CD4-positive, alpha-beta memory T cell (primary cell): ENCODE measurements around the gene MADD. TPM values are rescaled to one million over a fixed set of nuclear protein-coding genes. Genes with fewer than 3 reads are reported as not detected.
A peak's percentile ranks its signal among the peaks of the same experiment; 100 is the strongest.
"Not testable (repeated sequence)": the region's sequence is repeated elsewhere in the genome, so short reads cannot be mapped to it uniquely, and the experiment has no call there.

Experiments used
- CTCF ChIA-PET: fragments of 350-600 bp; sonication (Branson Sonifier 250); formaldehyde crosslinking; loops from one replicate; lab custom pipeline; 2021; ENCODE audit warnings: inconsistent platforms; ENCODE audit not compliant: partially characterized antibody; lab: Charles Lee
- POLR2A ChIA-PET: fragments of 350-600 bp; sonication (Branson Sonifier 250); formaldehyde crosslinking; loops from one replicate; lab custom pipeline; 2021; ENCODE audit not compliant: partially characterized antibody; lab: Charles Lee
- DNase-seq, 5 donors: peaks; one replicate each; pipeline versions ENCODE4 v3.0.0 to v3.0.0-alpha.2; 2020 to 2022; ENCODE audit warnings: mixed read lengths in 1 of 5
- H3K27ac ChIP-seq: one replicate; pipeline ENCODE4 v1.7.0; 2013; ENCODE audit warnings: low read depth, low read length
- H3K27me3 ChIP-seq: 2 replicates; pipeline ENCODE4 v1.7.0; 2013; ENCODE audit warnings: mild to moderate bottlenecking, low read length, moderate library complexity; ENCODE audit not compliant: insufficient read depth
- H3K36me3 ChIP-seq: 2 replicates; pipeline ENCODE4 v1.7.0; 2013; ENCODE audit warnings: mild to moderate bottlenecking, low read length, moderate library complexity; ENCODE audit not compliant: insufficient read depth
- H3K4me1 ChIP-seq: 2 replicates; pipeline ENCODE4 v1.7.0; 2013; ENCODE audit warnings: mild to moderate bottlenecking, low read length, moderate library complexity; ENCODE audit not compliant: insufficient read depth
- H3K4me3 ChIP-seq, 2 donors: one replicate each; pipeline ENCODE4 v1.7.0; 2013; ENCODE audit warnings: low read length in 2 of 2, mild to moderate bottlenecking in 1 of 2
- H3K9me3 ChIP-seq, 2 donors: one replicate each; pipeline ENCODE4 v1.7.0; 2013; ENCODE audit warnings: low read length in 2 of 2, control low read depth in 1 of 2; ENCODE audit not compliant: control insufficient read depth in 1 of 2
- H3K27ac Mint-ChIP-seq, 7 donors: one replicate each; pipeline ENCODE4 v1.8.0; 2020 to 2021; ENCODE audit warnings: mixed read lengths in 7 of 7, mild to moderate bottlenecking in 6 of 7, inconsistent platforms in 3 of 7, moderate library complexity in 3 of 7
- H3K27me3 Mint-ChIP-seq, 2 donors: one replicate each; pipeline ENCODE4 v1.8.0; 2020 to 2021; ENCODE audit warnings: mixed read lengths in 2 of 2
- H3K36me3 Mint-ChIP-seq, 2 donors: one replicate each; pipeline ENCODE4 v1.8.0; 2020 to 2021; ENCODE audit warnings: mixed read lengths in 2 of 2, inconsistent platforms in 1 of 2, mild to moderate bottlenecking in 1 of 2
- H3K4me1 Mint-ChIP-seq, 4 donors: one replicate each; pipeline ENCODE4 v1.8.0; 2020 to 2021; ENCODE audit warnings: mixed read lengths in 4 of 4, mild to moderate bottlenecking in 1 of 4
- H3K4me3 Mint-ChIP-seq, 8 donors: one replicate each; pipeline ENCODE4 v1.8.0; 2020 to 2021; ENCODE audit warnings: mixed read lengths in 8 of 8, mild to moderate bottlenecking in 7 of 8, moderate library complexity in 6 of 8, inconsistent platforms in 3 of 8
- H3K9me3 Mint-ChIP-seq, 8 donors: one replicate each; pipeline ENCODE4 v1.8.0; 2020 to 2021; ENCODE audit warnings: mixed read lengths in 8 of 8, mild to moderate bottlenecking in 5 of 8, inconsistent platforms in 3 of 8, moderate library complexity in 1 of 8
- intact Hi-C: fragments of 100-400 bp; cut with micrococcal nuclease; formaldehyde crosslinking; loops from one replicate; pipeline ENCODE4 v1.15.1; 2023
- polyA plus RNA-seq, 2 donors: library from polyadenylated mRNA; unstranded; fragments of 300-500 nt; fragmentation: Illumina TruSeq; gene quantifications; one replicate each; pipeline ENCODE4 v1.2.3, GENCODE V29; 2021
- total RNA-seq, 2 experiments: library from RNA; stranded (reverse); gene quantifications; one replicate each; pipeline ENCODE4 v1.2.3, GENCODE V29; 2021

Gene MADD
- total and polyA plus RNA-seq, 4 experiments from 2014 or later = 19.3 to 119 (median 75.3) TPM

GRCh38 chr11:47334699-47335411 lies 64.9 kb downstream of the MADD start:
- H3K4me1 ChIP-seq, H3K27ac ChIP-seq, H3K4me3 Mint-ChIP-seq, H3K4me3 ChIP-seq, H3K27me3 Mint-ChIP-seq, H3K9me3 ChIP-seq, H3K9me3 Mint-ChIP-seq, H3K27me3 ChIP-seq, H3K36me3 ChIP-seq, H3K27ac Mint-ChIP-seq, intact Hi-C loops, H3K36me3 Mint-ChIP-seq, POLR2A ChIA-PET, H3K4me1 Mint-ChIP-seq: not testable (repeated sequence)
- CTCF ChIA-PET = interaction anchor here (0.6 kb wide), 1 partner anchor 711 kb away, joined by 3 read pairs; no protein-coding TSS in a partner anchor
- peak in 1 of 5 donors; percentile 7 for DNase-seq

- no peaks in the 10 kb centered on the region for H3K9me3 ChIP-seq
- CTCF ChIA-PET = interaction anchor here (0.6 kb wide), 1 partner anchor 711 kb away, joined by 3 read pairs; no protein-coding TSS in a partner anchor
- DNase-seq = peak in 1 of 5 donors; percentile 24
- H3K36me3 Mint-ChIP-seq = peaks cover 0 to 5% of the 10 kb centered on the region in 2 donors
- POLR2A ChIA-PET = no interaction called here
- no peaks in the 10 kb centered on the region for H3K4me1 Mint-ChIP-seq
- no peak overlapping the region for H3K27ac Mint-ChIP-seq
- no peaks in the 10 kb centered on the region for H3K4me1 ChIP-seq
- no peak overlapping the region for H3K4me3 Mint-ChIP-seq
- no peak overlapping the region for H3K27ac ChIP-seq
- no peaks in the 10 kb centered on the region for H3K27me3 ChIP-seq
- H3K36me3 ChIP-seq = no peaks in the 10 kb centered on the region
- no peaks in the 10 kb centered on the region for H3K27me3 Mint-ChIP-seq
- peaks cover 0 to 2% (median 0%) of the 10 kb centered on the region in 8 donors for H3K9me3 Mint-ChIP-seq
- intact Hi-C loops = no loop called here
- H3K4me3 ChIP-seq = no peak overlapping the region
These were observed 65.8 kb downstream of the MADD start for GRCh38 chr11:47335733-47336132.

- Mint-ChIP-seq H3K4me3 (no peak overlapping the region), H3K9me3 (peaks cover 0 to 2% (median 0%) of the 10 kb centered on the region in 8 donors), H3K36me3 (no peaks in the 10 kb centered on the region), H3K4me1 (peaks cover 0 to under 1% (median 0%) of the 10 kb centered on the region in 4 donors), H3K27ac (no peak overlapping the region), H3K27me3 (no peaks in the 10 kb centered on the region)
- Histone ChIP-seq H3K4me1 (no peaks in the 10 kb centered on the region), H3K4me3 (no peak overlapping the region), H3K9me3 (no peaks in the 10 kb centered on the region), H3K36me3 (no peaks in the 10 kb centered on the region), H3K27ac (no peak overlapping the region), H3K27me3 (no peaks in the 10 kb centered on the region)
- POLR2A ChIA-PET = no interaction called here
- DNase-seq = no peak
- intact Hi-C loops = no loop called here
- CTCF ChIA-PET = interaction anchor here (0.6 kb wide), 1 partner anchor 882 kb away, joined by 3 read pairs; no protein-coding TSS in a partner anchor
These were observed 66.7 kb downstream of the MADD start for GRCh38 chr11:47336595-47336994.

GRCh38 chr11:47337229-47337924 lies 67.4 kb downstream of the MADD start:
- H3K36me3 ChIP-seq = no peaks in the 10 kb centered on the region
- CTCF ChIA-PET = interaction anchor here (0.5 to 0.6 kb wide), 2 partner anchors 34 to 882 kb away, joined by 3 read pairs; no protein-coding TSS in a partner anchor
- Mint-ChIP-seq H3K27ac (no peak overlapping the region), H3K4me3 (no peak overlapping the region), H3K4me1 (peaks cover 0 to 2% (median 0%) of the 10 kb centered on the region in 4 donors), H3K9me3 (peaks cover 0 to 2% (median 0%) of the 10 kb centered on the region in 8 donors), H3K36me3 (no peaks in the 10 kb centered on the region), H3K27me3 (no peaks in the 10 kb centered on the region)
- no peaks in the 10 kb centered on the region for H3K4me1 ChIP-seq
- intact Hi-C loops = no loop called here
- POLR2A ChIA-PET = no interaction called here
- no peak overlapping the region for H3K4me3 ChIP-seq
- DNase-seq = peak in 1 of 5 donors; percentile 15
- H3K27ac ChIP-seq = no peak overlapping the region
- H3K9me3 ChIP-seq = no peaks in the 10 kb centered on the region
- no peaks in the 10 kb centered on the region for H3K27me3 ChIP-seq

GRCh38 chr11:47338396-47339241 lies 68.7 kb downstream of the MADD start:
- H3K4me3 ChIP-seq = no peak overlapping the region
- H3K27me3 ChIP-seq = no peaks in the 10 kb centered on the region
- Mint-ChIP-seq H3K27ac (no peak overlapping the region), H3K4me3 (no peak overlapping the region), H3K4me1 (peaks cover 0 to 2% (median 0%) of the 10 kb centered on the region in 4 donors), H3K9me3 (peaks cover 0 to 2% (median 0%) of the 10 kb centered on the region in 8 donors), H3K27me3 (no peaks in the 10 kb centered on the region), H3K36me3 (no peaks in the 10 kb centered on the region)
- ChIA-PET POLR2A (interaction anchor here (0.6 kb wide), 1 partner anchor 171 kb away, joined by 4 read pairs; no protein-coding TSS in a partner anchor), CTCF (interaction anchor here (0.8 kb wide), 1 partner anchor 73 kb away, joined by 3 read pairs; no protein-coding TSS in a partner anchor)
- peak in 1 of 5 donors; percentile 12 for DNase-seq
- H3K27ac ChIP-seq = no peak overlapping the region
- no peaks in the 10 kb centered on the region for H3K4me1 ChIP-seq
- H3K36me3 ChIP-seq = no peaks in the 10 kb centered on the region
- H3K9me3 ChIP-seq = no peaks in the 10 kb centered on the region
- intact Hi-C loops = no loop called here

GRCh38 chr11:47340010-47340409 lies 70.1 kb downstream of the MADD start:
- intact Hi-C loops = no loop called here
- Mint-ChIP-seq H3K27ac (no peak overlapping the region), H3K27me3 (no peaks in the 10 kb centered on the region), H3K4me3 (no peak overlapping the region), H3K4me1 (peaks cover 0 to 2% (median 0%) of the 10 kb centered on the region in 4 donors), H3K9me3 (peaks cover 0 to 2% (median 0%) of the 10 kb centered on the region in 8 donors), H3K36me3 (no peaks in the 10 kb centered on the region)
- H3K9me3 ChIP-seq = no peaks in the 10 kb centered on the region
- H3K4me1 ChIP-seq = no peaks in the 10 kb centered on the region
- no peaks in the 10 kb centered on the region for H3K36me3 ChIP-seq
- no peak overlapping the region for H3K27ac ChIP-seq
- ChIA-PET POLR2A (no interaction called here), CTCF (interaction anchor here (1.5 kb wide), 1 partner anchor 34 kb away, joined by 5 read pairs; no protein-coding TSS in a partner anchor)
- H3K27me3 ChIP-seq = no peaks in the 10 kb centered on the region
- no peak overlapping the region for H3K4me3 ChIP-seq
- DNase-seq = no peak
